Bronchial epithelial cell (primary cell): ENCODE results near the gene RNF26. TPM values are rescaled to one million over a fixed set of nuclear protein-coding genes. Genes with fewer than 3 reads are reported as not detected.

Experiments
- DNase-seq: peaks from one replicate; pipeline ENCODE4 v3.0.0-alpha.2; 2010; ENCODE audit warnings: low read depth
- FAIRE-seq: peaks from 2 replicates; lab custom pipeline; 2011; peaks lifted over from hg19 to GRCh38; lab: Jason Lieb, UNC
- H3K27me3 ChIP-seq: 2 replicates; pipeline ENCODE4 v1.5.1; 2011; ENCODE audit warnings: low read length; ENCODE audit not compliant: control insufficient read depth, insufficient read depth
- H3K36me3 ChIP-seq: 2 replicates; pipeline ENCODE4 v1.5.1; 2011; ENCODE audit warnings: low read length; ENCODE audit not compliant: control insufficient read depth, insufficient read depth
- H3K4me3 ChIP-seq: 2 replicates; pipeline ENCODE4 v1.5.1; 2011; ENCODE audit warnings: mild to moderate bottlenecking, low read depth, low read length, control low read depth
- total RNA-seq: library from RNA; depleted of rRNA; stranded (reverse); fragments of >200 nt; gene quantifications from 2 replicates; pipeline ENCODE4 v1.2.1, GENCODE V29; 2014
- TF ChIP-seq, protein P1 (sequence below): IDR thresholded peaks from 2 replicates; pipeline ENCODE4 v1.5.1; 2011; ENCODE audit warnings: mild to moderate bottlenecking, moderate library complexity, low read length, control low read depth, inconsistent platforms; ENCODE audit not compliant: insufficient read depth, severe bottlenecking

Gene RNF26
- total RNA-seq, 1 donor from 2014 or later: 2.4 TPM

DNA sequence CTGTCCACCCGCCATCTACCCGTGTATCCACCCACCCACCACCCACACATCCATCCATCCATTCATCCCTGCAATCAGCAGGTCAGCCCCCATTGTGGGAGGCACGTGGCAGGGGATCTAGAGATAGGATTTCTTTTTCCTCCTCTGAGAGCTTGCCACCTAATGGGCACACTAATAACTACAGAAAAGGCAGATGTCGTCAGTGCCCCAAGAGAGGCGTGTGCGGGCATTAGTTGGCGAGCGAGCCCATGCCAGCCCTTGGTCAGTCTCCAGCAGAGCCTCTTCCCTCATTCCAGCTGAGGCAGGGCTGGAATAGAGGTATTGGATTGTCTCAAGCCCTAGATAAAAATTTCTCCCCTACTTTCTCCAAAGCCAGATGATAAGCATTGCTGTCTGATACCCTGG, 37.5 kb downstream of the RNF26 start:
- H3K27me3 ChIP-seq: no peaks in the 10 kb centered on the region
- TF ChIP-seq, protein P1, sequence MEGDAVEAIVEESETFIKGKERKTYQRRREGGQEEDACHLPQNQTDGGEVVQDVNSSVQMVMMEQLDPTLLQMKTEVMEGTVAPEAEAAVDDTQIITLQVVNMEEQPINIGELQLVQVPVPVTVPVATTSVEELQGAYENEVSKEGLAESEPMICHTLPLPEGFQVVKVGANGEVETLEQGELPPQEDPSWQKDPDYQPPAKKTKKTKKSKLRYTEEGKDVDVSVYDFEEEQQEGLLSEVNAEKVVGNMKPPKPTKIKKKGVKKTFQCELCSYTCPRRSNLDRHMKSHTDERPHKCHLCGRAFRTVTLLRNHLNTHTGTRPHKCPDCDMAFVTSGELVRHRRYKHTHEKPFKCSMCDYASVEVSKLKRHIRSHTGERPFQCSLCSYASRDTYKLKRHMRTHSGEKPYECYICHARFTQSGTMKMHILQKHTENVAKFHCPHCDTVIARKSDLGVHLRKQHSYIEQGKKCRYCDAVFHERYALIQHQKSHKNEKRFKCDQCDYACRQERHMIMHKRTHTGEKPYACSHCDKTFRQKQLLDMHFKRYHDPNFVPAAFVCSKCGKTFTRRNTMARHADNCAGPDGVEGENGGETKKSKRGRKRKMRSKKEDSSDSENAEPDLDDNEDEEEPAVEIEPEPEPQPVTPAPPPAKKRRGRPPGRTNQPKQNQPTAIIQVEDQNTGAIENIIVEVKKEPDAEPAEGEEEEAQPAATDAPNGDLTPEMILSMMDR: peak; percentile 59
- H3K4me3 ChIP-seq: no peak overlapping the region
- DNase-seq (peak; percentile 59), FAIRE-seq (no peak)
- no peaks in the 10 kb centered on the region for H3K36me3 ChIP-seq

GRCh38 chr11:119372260-119373058, 38.1 kb downstream of the RNF26 start:
- Histone ChIP-seq H3K4me3 (no peak overlapping the region), H3K27me3 (no peaks in the 10 kb centered on the region), H3K36me3 (no peaks in the 10 kb centered on the region)
- FAIRE-seq: no peak
- DNase-seq: no peak
- TF ChIP-seq, protein P1: no peak

DNA sequence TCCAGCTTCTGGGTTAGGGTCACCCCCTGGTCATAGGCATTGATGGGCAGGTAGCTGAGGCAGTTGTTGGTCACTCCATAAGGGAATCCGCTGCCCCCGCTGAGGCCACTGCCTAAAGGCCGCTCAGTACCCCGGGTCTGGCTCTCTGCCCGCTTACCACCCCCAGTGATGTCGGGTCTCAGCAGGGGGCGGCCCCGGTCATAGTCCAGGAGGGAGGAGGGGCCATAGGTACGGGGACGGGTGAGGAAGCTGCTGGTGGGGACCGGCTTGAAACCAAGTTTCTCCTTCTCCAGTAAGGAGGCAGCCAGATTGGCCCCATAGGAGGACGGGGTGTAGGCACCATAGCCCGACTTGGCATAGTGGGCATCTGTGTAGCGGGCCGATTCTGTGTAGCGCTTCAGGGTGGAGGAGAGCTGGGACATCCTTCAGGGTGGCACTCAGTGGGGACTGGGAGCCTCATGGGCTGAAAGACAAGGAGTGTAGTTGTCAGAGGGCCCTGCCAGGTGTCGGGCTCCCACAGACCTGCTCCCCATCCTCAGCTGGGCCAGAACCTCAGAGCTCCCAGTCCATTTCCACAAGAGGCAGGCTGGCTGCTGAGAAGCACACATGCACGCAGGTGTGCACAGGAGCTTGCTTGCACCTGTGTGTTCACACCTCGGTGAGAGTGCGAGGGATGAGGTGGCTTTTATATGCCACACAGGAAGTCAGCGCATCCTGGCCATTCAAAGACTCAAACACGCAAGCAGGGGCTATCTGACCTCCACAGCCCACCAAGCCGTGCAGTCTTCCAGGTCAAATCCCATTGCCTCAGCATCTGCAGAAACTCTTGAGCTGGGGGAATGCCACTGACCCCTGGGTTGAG, 39.0 kb downstream of the RNF26 start:
- DNase-seq (no peak), FAIRE-seq (no peak)
- Histone ChIP-seq H3K4me3 (no peak overlapping the region), H3K27me3 (no peaks in the 10 kb centered on the region), H3K36me3 (no peaks in the 10 kb centered on the region)
- TF ChIP-seq, protein P1: no peak

DNA sequence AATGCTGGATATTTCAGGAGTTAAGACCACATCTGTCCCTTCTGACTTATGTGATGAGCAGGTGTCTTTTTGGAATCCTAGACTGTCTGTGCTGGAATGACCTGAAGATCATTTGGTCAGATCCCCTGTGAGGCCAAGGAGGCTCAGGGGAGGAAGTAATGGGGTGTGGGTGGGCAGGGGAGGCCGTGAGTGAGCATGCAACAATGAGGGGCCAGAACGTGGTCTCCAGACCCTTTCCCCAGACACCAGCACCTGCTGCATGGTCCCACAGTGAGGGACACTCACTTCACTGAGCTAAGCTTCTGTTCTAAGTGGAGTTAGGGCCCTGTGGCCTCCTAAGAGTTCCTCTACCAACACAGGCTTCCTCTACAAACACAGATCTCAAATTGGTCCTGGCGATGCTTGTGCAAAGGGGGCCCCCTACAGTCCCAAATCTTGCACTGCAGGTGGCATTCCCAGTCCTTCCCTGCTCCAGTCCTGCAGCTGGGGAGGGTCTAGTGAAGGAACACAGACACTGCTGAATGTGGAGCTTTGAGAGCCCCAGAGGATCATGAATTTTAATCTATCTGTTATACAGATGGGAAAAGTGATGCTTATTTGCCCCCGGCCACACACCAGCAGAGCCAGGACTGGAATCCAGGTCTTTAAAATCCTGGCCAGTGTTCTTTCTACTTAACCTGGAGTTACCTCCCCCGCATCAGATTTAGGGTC, 39.7 kb downstream of the RNF26 start:
- TF ChIP-seq, protein P1: peak; percentile 93
- DNase-seq (peak; percentile 64), FAIRE-seq (no peak)
- no peaks in the 10 kb centered on the region for H3K36me3 ChIP-seq
- no peaks in the 10 kb centered on the region for H3K27me3 ChIP-seq
- H3K4me3 ChIP-seq: no peak overlapping the region

DNA sequence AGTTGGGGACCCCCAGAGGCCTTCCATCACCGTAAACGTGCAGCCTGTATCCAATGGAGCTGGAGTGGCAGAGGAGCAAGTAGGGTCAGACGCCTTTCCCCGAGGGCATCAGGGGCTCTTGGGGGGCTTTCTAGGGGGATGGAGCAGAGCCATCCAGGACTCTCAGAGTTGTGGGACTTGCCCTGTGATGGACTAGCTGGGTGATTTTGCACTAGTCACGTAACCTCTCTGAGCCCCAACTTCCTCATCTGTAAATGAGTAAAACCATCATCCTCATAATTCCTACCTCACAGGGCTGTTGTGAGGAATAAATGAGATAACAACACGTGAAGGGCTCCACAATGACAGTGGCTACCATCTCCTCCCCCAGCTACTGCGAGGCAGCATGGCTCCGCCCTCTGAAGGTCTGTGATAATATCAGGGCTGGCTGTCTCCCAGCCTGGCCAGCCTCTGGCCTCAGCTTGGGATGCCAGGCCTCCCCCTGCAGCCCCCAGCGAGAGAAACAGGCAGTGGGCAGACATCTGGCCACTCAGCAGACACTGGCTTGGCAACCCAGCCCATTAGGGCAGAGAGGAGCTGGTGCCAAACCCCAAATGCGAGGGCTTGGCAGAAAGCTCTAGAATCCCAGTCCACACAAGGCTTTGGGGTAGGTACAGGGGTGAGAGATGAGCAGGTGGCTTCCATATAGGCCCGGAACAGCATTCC, 40.5 kb downstream of the RNF26 start:
- no peak for FAIRE-seq
- no peaks in the 10 kb centered on the region for H3K36me3 ChIP-seq
- DNase-seq: no peak
- TF ChIP-seq, protein P1: no peak
- H3K4me3 ChIP-seq: no peak overlapping the region
- no peaks in the 10 kb centered on the region for H3K27me3 ChIP-seq
